Lower leg skin (tissue), 4 donors: Measurements from ENCODE around the gene SYT5. TPM values are rescaled to one million over a fixed set of nuclear protein-coding genes. Genes with fewer than 3 reads are reported as not detected.

Experiments used
- DNase-seq, 2 donors: peaks; one replicate each; pipeline ENCODE4 v3.0.0-alpha.2; 2019; ENCODE audit warnings: low spot score in 2 of 2
- H3K4me3 ChIP-seq: fragments of 200-600 bp; sonication (generic); 2 replicates; pipeline ENCODE4 v1.5.1; 2017; ENCODE audit warnings: mild to moderate bottlenecking, low read depth; ENCODE audit not compliant: poor library complexity, severe bottlenecking
- POLR2A ChIP-seq, 2 donors: fragments of 450-650 bp; IDR thresholded peaks; one replicate each; pipeline ENCODE4 v1.6.1; 2016 to 2017; ENCODE audit warnings: antibody characterized with exemption in 2 of 2, mild to moderate bottlenecking in 1 of 2, moderate library complexity in 1 of 2
- WGBS, 2 donors: methylation state at CpG; one replicate each; pipeline ENCODE4 v1.1.5; 2018; 5-methylcytosine and 5-hydroxymethylcytosine counted together
- intact Hi-C: fragments of 100-400 bp; cut with DNase I; formaldehyde crosslinking; loops from one replicate; pipeline ENCODE4 v1.15.0; 2023; ENCODE audit warnings: low total_unique reads
- total RNA-seq, 4 donors: library from RNA; depleted of rRNA; stranded (reverse); fragments of >200 nt; gene quantifications; one replicate each; pipeline ENCODE4 v1.1.0, GENCODE V29; 2016
- TF ChIP-seq, protein P1 (sequence below), 3 donors: fragments of 450-650 bp; IDR thresholded peaks; one replicate each; pipeline ENCODE4 v1.5.1; 2016; ENCODE audit warnings: antibody characterized with exemption in 3 of 3, mild to moderate bottlenecking in 3 of 3, moderate library complexity in 2 of 3

Gene SYT5
- total RNA-seq, result under 1 TPM in 3 of 4 donors, not detected in 1; 0.10 to 0.65 (median 0.26) TPM

DNA sequence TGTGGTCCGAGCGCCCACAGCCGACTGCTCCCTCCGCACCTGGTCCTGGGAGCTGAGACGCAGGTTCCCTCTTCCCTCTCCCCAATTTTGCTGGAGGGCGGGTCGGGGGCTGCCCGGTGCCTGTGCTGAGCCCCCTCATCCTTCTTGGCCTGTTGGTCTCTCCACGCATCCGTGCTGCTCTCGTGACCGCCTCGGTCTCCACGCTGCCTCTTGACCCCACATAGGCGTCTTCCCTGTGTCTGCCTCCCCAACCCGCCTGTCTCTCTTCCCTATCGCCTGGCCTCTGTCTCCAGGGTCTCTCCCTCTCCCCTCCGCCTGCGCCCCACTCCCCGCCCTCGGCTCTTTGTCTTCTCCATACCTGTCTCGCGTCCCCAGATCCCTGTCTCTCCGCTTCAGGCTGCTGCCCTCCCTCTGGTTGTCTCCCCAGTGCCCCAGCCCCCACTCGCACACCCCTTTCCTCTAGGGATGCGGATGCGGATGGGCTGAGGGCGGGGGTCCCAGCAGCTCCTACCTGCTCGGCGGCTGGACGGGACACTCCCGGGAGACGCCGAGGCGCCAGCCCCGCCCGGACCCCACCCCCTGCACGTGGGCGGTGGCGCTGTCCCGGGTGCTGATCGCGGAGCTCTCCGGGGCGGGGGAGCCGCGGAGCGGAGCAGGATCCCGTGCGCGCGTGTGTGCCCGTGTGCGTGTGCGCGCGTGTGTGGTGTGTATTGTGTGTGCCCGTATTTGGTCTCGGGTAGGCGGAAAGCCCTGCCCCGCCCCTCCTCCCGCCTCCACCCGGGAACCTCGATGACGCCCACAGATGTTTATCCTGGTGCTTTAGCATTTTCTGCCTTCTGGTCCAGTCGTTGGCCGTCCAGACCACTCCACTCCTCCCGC, at the start of gene SYT5:
TSS of gene SYT5 (minus strand) at position 684 of the 879 bp plus-strand sequence. CDS start 1,248 bp downstream, outside the sequence.
- no peak within 1 kb of the TSS for H3K4me3 ChIP-seq
- 1 to 3% methylated on average over 54 to 63 of the region's 68 CpGs for WGBS, 2 donors
- TF ChIP-seq, protein P1, sequence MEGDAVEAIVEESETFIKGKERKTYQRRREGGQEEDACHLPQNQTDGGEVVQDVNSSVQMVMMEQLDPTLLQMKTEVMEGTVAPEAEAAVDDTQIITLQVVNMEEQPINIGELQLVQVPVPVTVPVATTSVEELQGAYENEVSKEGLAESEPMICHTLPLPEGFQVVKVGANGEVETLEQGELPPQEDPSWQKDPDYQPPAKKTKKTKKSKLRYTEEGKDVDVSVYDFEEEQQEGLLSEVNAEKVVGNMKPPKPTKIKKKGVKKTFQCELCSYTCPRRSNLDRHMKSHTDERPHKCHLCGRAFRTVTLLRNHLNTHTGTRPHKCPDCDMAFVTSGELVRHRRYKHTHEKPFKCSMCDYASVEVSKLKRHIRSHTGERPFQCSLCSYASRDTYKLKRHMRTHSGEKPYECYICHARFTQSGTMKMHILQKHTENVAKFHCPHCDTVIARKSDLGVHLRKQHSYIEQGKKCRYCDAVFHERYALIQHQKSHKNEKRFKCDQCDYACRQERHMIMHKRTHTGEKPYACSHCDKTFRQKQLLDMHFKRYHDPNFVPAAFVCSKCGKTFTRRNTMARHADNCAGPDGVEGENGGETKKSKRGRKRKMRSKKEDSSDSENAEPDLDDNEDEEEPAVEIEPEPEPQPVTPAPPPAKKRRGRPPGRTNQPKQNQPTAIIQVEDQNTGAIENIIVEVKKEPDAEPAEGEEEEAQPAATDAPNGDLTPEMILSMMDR (IDR thresholded peaks at IDR 0.05), result no peak
- TF ChIP-seq POLR2A (IDR thresholded peaks at IDR 0.05), result no peak
- no peak for DNase-seq
- intact Hi-C loops, result no loop called here

DNA sequence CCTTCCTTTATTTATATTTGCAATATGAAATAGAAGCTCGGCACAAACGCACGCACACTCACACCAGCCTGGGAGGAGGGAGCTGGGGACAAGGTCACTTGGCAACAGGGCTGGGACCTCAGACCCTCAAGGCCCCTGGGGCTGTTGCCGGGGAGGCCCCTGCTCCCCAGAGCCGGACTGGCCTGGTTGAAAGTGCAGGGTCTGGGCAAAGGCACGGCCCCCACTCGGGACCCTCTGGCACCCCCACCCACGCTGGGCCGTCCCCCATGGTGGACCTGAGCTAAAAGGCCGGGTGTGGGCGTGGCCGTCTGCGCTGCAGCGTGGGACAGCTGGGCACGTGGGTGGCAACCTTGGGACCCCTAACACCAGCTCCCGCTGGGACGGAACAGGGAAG, 49.7 kb upstream of the SYT5 start:
- no peak overlapping the region for H3K4me3 ChIP-seq
- WGBS, 2 donors, result 79 to 84% methylated on average over 15 to 16 of the region's 17 CpGs
- DNase-seq, result no peak
- TF ChIP-seq, protein P1 (IDR thresholded peaks at IDR 0.05), result no peak
- TF ChIP-seq POLR2A (IDR thresholded peaks at IDR 0.05), result no peak
- intact Hi-C loops, result no loop called here

DNA sequence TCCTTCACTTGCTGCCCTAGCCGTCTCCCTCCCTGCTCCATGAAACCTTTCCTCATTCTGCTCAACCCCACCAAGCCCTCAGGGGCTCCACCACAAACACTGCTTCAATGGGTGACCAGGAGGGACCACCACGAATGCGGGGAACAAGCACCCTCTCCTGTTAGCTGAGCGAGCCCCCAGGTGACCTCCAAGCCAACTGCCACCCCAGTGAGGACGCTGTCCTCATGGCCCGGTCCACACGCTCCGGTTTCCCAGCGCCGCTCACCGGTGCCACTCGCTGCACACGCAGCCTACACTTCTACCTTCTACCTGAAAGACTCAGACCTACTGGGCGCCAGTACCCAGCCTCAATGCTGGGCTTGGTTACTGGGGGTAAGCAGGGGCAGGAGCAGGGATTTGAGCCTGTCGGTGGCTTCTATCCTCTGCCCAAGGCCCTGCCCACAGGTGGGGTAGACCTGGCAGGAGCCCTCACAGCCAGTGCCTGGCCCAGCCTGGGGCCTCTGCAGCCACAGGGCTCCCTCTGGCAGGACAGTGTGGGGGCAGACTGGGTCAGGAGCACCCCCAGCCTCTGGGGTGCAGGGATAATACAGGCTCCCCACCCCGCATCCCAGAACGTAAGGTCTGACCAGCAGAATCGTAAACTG, 49.2 kb upstream of the SYT5 start:
- intact Hi-C loops, result no loop called here
- no peak for DNase-seq
- WGBS, 2 donors, result 94% methylated on average over 18 of the region's 18 CpGs
- TF ChIP-seq, protein P1 (IDR thresholded peaks at IDR 0.05), result no peak
- no peak for TF ChIP-seq POLR2A (IDR thresholded peaks at IDR 0.05)
- no peak overlapping the region for H3K4me3 ChIP-seq

GRCh38 chr19:55228403-55229031, 48.4 kb upstream of the SYT5 start, which contains the start of gene TMEM86B:
Gene TMEM86B, minus strand, starts transcription at chr19:55228763. Its CDS starts 22 bp downstream, at chr19:55228741.
- no peak for DNase-seq
- H3K4me3 ChIP-seq, result no peak within 1 kb of the TSS
- WGBS, 2 donors, result 87 to 93% methylated on average over 10 to 11 of the region's 12 CpGs
- intact Hi-C loops, result no loop called here
- no peak for TF ChIP-seq POLR2A (IDR thresholded peaks at IDR 0.05)
- TF ChIP-seq, protein P1 (IDR thresholded peaks at IDR 0.05), result no peak

- TF ChIP-seq, protein P1 (IDR thresholded peaks at IDR 0.05), result no peak
- TF ChIP-seq POLR2A (IDR thresholded peaks at IDR 0.05), result no peak
- no peak for DNase-seq
- WGBS, 2 donors, result 79 to 88% methylated on average over 9 to 17 of the region's 17 CpGs
- intact Hi-C loops, result no loop called here
- H3K4me3 ChIP-seq, result no peak overlapping the region
Observed at GRCh38 chr19:55228015-55228391, 47.9 kb upstream of the SYT5 start.
